MV-4-11 (cell line): ENCODE results near the gene HEBP1.

ENCODE experiments used
- DNase-seq: peaks from one replicate; lab custom pipeline; 2025; lab: John Stamatoyannopoulos, UW

Gene HEBP1

GRCh38 chr12:12951504-12951903, 48.6 kb downstream of the HEBP1 start:
- DNase-seq = no peak

- no peak for DNase-seq
These were observed 52.2 kb downstream of the HEBP1 start for GRCh38 chr12:12947902-12948301.

- no peak for DNase-seq
These were observed 53.2 kb downstream of the HEBP1 start for GRCh38 chr12:12946686-12947355.

GRCh38 chr12:12945591-12945990, 54.5 kb downstream of the HEBP1 start:
- no peak for DNase-seq

- no peak for DNase-seq
These were observed 56.3 kb downstream of the HEBP1 start for GRCh38 chr12:12943586-12944260.

- DNase-seq = no peak
These were observed 58.4 kb downstream of the HEBP1 start for GRCh38 chr12:12941450-12942350.

GRCh38 chr12:12939888-12940287, 60.2 kb downstream of the HEBP1 start:
- DNase-seq = no peak

GRCh38 chr12:12938541-12938940, 61.5 kb downstream of the HEBP1 start:
- no peak for DNase-seq

GRCh38 chr12:12936983-12937491, 63.0 kb downstream of the HEBP1 start:
- DNase-seq = no peak

- no peak for DNase-seq
These were observed 65.5 kb downstream of the HEBP1 start for GRCh38 chr12:12934556-12934955.

GRCh38 chr12:12933742-12934141, 66.3 kb downstream of the HEBP1 start:
- DNase-seq = no peak

GRCh38 chr12:12930633-12931219, 69.3 kb downstream of the HEBP1 start:
- peak; percentile 29 for DNase-seq

GRCh38 chr12:12929696-12930095, 70.4 kb downstream of the HEBP1 start:
- no peak for DNase-seq

- DNase-seq = peak; percentile 66
These were observed 72.6 kb downstream of the HEBP1 start for GRCh38 chr12:12927211-12928079.

GRCh38 chr12:12926571-12927071, 73.4 kb downstream of the HEBP1 start:
- no peak for DNase-seq

- DNase-seq = no peak
These were observed 74.7 kb downstream of the HEBP1 start for GRCh38 chr12:12925388-12925787.
